GM12878 (cell line): ENCODE results near the gene HNMT.

Experiments used
- ATF7 ChIP-seq: fragments of 450-650 bp; IDR thresholded peaks from 2 replicates; pipeline ENCODE4 v1.6.1; 2016; ENCODE audit warnings: low read depth, mild to moderate bottlenecking
- BHLHE40 ChIP-seq, 2 experiments: fragments of 450-650 bp in 1 of 2; IDR thresholded peaks; 2 replicates each; pipeline ENCODE4 v1.6.1; 2011 to 2017; ENCODE audit warnings: low read depth in 2 of 2, borderline replicate concordance in 1 of 2, improper control_type of control experiment in 1 of 2, low read length in 1 of 2, mild to moderate bottlenecking in 1 of 2
- DPF2 ChIP-seq: fragments of 450-650 bp; IDR thresholded peaks from 2 replicates; pipeline ENCODE4 v1.6.1; 2017; ENCODE audit warnings: mild to moderate bottlenecking
- EP300 ChIP-seq, 2 experiments: fragments of 150-350 bp in 1 of 2; IDR thresholded peaks; 2 replicates each; pipeline ENCODE4 v1.6.1; 2011 to 2012; ENCODE audit warnings: low read depth in 2 of 2, low read length in 2 of 2, borderline replicate concordance in 1 of 2, improper control_type of control experiment in 1 of 2, inconsistent platforms in 1 of 2; ENCODE audit not compliant: control insufficient read depth in 1 of 2
- MXI1 ChIP-seq: fragments of 150-350 bp; IDR thresholded peaks from 2 replicates; pipeline ENCODE4 v1.6.1; 2011; ENCODE audit warnings: low read depth, mild to moderate bottlenecking, inconsistent platforms, low read length, improper control_type of control experiment
- MYC ChIP-seq: IDR thresholded peaks from 2 replicates; pipeline ENCODE4 v1.6.1; 2011; ENCODE audit warnings: mild to moderate bottlenecking, low read length, moderate library complexity, inconsistent platforms; ENCODE audit not compliant: insufficient read depth, insufficient replicate concordance, insufficient read length, severe bottlenecking
- REST ChIP-seq: IDR thresholded peaks from 2 replicates; pipeline ENCODE4 v1.6.1; 2012; ENCODE audit warnings: mild to moderate bottlenecking, low read depth, low read length
- RFX5 ChIP-seq: IDR thresholded peaks from 2 replicates; pipeline ENCODE4 v1.6.1; 2011; ENCODE audit warnings: low read depth, low read length, improper control_type of control experiment
- TAF1 ChIP-seq: IDR thresholded peaks from 2 replicates; pipeline ENCODE4 v1.6.1; 2011; ENCODE audit warnings: mild to moderate bottlenecking, low read depth, low read length, borderline replicate concordance
- TCF12 ChIP-seq: IDR thresholded peaks from 2 replicates; pipeline ENCODE4 v1.6.1; 2011; ENCODE audit warnings: low read depth, mild to moderate bottlenecking, low read length
- ZNF207 ChIP-seq: fragments of 450-650 bp; IDR thresholded peaks from 2 replicates; pipeline ENCODE4 v1.6.1; 2014; ENCODE audit warnings: antibody characterized with exemption, mild to moderate bottlenecking, borderline replicate concordance
- ZNF217 ChIP-seq: fragments of 450-650 bp; IDR thresholded peaks from 2 replicates; pipeline ENCODE4 v1.6.1; 2017; ENCODE audit warnings: antibody characterized with exemption, mild to moderate bottlenecking
- ZNF687 ChIP-seq: fragments of 450-650 bp; IDR thresholded peaks from 2 replicates; pipeline ENCODE4 v1.6.1; 2017; ENCODE audit warnings: mild to moderate bottlenecking, moderate library complexity
- TF ChIP-seq, protein P1 (sequence below), 3 experiments: IDR thresholded peaks in 2 of 3; conservative IDR thresholded peaks in 1 of 3; 2 replicates each; pipeline ENCODE4 v1.5.1; 2011; ENCODE audit warnings: low read depth in 3 of 3, low read length in 3 of 3, mild to moderate bottlenecking in 3 of 3, control low read depth in 2 of 3, moderate library complexity in 2 of 3, inconsistent platforms in 1 of 3, mixed read lengths in 1 of 3; ENCODE audit not compliant: control insufficient read depth in 2 of 3, insufficient read depth in 1 of 3; ENCODE audit errors: extremely low read depth in 1 of 3

GRCh38 chr2:137986268-137986667, 22.0 kb downstream of the HNMT start:
- TF ChIP-seq, protein P1, sequence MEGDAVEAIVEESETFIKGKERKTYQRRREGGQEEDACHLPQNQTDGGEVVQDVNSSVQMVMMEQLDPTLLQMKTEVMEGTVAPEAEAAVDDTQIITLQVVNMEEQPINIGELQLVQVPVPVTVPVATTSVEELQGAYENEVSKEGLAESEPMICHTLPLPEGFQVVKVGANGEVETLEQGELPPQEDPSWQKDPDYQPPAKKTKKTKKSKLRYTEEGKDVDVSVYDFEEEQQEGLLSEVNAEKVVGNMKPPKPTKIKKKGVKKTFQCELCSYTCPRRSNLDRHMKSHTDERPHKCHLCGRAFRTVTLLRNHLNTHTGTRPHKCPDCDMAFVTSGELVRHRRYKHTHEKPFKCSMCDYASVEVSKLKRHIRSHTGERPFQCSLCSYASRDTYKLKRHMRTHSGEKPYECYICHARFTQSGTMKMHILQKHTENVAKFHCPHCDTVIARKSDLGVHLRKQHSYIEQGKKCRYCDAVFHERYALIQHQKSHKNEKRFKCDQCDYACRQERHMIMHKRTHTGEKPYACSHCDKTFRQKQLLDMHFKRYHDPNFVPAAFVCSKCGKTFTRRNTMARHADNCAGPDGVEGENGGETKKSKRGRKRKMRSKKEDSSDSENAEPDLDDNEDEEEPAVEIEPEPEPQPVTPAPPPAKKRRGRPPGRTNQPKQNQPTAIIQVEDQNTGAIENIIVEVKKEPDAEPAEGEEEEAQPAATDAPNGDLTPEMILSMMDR (IDR thresholded peaks at IDR 0.05 in 2 of 3, conservative IDR thresholded peaks at IDR 0.05 in 1 of 3; ENCODE audit: control insufficient read depth in 2 of 3, extremely low read depth in 1 of 3, insufficient read depth in 1 of 3, low read depth in 3 of 3, low read length in 3 of 3), result no peak
- TF ChIP-seq BHLHE40 (IDR thresholded peaks at IDR 0.05; ENCODE audit: borderline replicate concordance in 1 of 2, low read depth in 2 of 2, low read length in 1 of 2), result no peak
- TF ChIP-seq EP300 (IDR thresholded peaks at IDR 0.05; ENCODE audit: borderline replicate concordance in 1 of 2, control insufficient read depth in 1 of 2, low read depth in 2 of 2, low read length in 2 of 2), result no peak
- TF ChIP-seq TAF1, result no peak
- TF ChIP-seq ZNF687, result no peak
- TF ChIP-seq REST, result no peak
- no peak for TF ChIP-seq DPF2
- TF ChIP-seq ZNF217, result no peak
- no peak for TF ChIP-seq MYC
- no peak for TF ChIP-seq MXI1
- no peak for TF ChIP-seq ZNF207
- TF ChIP-seq TCF12, result no peak
- no peak for TF ChIP-seq RFX5
- no peak for TF ChIP-seq ATF7
